GM23248 (cell line): ENCODE data around the gene WSB2.

ENCODE experiments used
- EZH2 ChIP-seq: fragments of 200-600 bp; sonication (generic); IDR thresholded peaks from 2 replicates; pipeline ENCODE4 v1.6.1; 2018; ENCODE audit warnings: antibody characterized with exemption, mild to moderate bottlenecking; ENCODE audit not compliant: insufficient read depth, poor library complexity, severe bottlenecking
- EZH2phosphoT487 ChIP-seq: fragments of 200-600 bp; sonication (generic); IDR thresholded peaks from 2 replicates; pipeline ENCODE4 v1.6.1; 2018; ENCODE audit warnings: antibody characterized with exemption, moderate library complexity, mild to moderate bottlenecking, low read depth; ENCODE audit not compliant: insufficient read depth

DNA sequence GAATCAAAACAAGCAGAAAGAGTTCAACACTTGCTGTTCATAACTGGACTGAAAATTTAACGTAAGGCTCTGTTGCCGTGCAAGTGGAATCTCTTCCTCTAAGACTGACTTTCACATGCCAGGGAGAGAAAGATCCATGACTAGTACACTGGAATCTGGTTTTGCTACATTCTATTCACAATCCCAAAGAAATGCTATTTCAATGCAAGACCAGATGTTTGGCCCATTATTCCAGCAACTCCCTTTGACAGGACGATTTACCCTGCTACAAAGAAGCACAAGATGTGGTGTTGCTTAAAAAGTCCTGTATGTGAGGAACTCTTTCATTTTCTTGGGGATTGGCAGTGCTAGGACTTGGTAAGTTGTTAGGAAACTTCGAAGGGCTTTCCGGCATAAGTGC, 27.1 kb downstream of the WSB2 start:
- no peak for TF ChIP-seq EZH2
- TF ChIP-seq EZH2phosphoT487, result no peak
